ENCODE measurements around the gene TBX4.
"Not testable (repeated sequence)": the region's sequence is repeated elsewhere in the genome, so short reads cannot be mapped to it uniquely, and the experiment has no call there.

The TBX4 gene

DNA sequence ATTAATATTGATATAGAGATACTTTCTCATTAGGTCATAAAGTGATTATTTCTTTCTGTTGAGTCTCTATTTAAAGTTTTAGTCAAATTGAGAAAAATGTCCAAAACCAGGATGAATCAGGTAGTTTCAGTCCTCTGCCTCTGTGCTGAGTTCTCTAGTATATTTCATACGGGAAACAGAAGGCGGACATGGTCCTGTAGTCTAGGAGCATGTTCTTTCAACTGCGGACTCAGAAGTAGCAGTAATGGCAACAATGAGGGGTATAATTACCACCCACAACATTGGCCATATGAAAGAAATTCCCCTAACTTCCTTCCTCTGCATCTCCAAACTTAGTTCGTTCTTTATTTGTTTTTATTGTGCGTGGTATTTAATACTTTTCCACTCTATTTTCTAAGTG is 50.1 kb downstream of the TBX4 start:
- no peak for DNase-seq

DNA sequence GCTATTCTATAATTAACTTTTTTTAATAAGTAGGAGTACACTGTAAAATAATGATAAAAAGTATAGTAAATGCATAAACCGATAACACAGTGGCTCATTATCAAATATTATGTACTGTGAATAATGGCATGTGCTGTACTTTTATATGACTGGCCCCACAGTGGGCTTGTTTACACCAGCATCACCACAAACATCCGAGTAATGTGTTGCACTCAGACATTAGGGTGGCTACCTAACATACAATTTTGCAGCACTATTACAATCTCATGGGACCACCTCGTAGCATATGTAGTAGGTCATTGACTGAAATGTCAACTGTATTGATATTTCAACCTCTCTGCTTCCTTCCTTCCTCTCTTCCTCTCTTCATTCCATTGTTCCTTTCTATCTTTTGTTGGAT is 51.7 kb downstream of the TBX4 start:
- no peak for DNase-seq

DNA sequence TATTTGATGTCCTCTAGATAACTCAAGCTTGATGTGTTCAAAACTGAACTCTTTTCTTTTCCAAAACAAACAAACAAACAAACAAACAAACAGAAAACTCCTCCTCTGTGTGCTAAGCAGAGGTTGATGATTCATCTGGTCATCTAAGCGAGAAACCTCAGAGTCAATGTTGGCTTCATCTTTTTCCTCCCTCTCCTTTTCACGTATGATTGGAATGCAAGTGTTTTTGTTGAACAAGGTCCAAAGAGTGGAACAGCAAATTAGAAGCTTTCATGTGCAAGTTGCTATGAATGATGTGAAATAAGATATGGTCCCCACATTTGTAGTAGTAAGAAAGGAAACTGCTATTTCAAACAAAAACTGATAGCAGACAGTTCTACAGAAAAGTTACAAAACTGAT is 52.5 kb downstream of the TBX4 start:
- no peak for DNase-seq

DNA sequence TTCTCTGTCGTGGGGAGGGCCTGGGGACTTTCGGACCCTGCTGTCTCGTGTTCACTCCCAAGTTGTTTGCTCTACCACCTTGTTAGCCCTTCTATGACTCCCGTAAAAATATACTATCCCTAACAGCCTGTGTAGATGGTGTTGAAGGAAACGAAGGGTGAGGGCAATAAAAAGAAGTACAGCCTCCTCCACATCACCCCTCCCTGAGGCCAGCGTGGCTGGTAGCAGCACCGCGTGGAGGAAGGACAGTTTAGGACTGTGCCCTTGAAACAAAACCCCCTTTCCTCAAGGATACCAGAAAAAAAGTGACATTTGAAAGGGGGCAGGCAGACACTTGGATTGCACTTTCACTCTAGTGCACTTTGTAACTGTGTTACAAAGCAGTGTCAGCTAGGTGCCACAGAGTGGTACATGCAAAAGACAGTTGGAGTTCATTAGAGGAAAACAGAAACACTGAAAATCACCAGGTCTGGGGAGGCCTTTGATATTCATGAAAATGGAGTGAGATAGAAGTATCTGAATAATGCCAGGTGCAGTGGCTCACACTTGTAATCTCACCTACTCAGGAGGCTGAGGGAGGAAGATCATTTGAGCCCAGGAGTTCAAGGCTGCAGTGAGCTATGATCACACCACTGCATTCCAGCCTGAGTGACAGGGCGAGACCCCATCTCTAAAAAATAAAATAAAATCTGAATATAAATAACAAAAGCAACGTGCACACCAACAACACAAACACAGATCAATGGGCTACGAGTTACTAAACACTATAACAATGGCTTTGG is 53.8 kb downstream of the TBX4 start:
- no peak for DNase-seq

DNA sequence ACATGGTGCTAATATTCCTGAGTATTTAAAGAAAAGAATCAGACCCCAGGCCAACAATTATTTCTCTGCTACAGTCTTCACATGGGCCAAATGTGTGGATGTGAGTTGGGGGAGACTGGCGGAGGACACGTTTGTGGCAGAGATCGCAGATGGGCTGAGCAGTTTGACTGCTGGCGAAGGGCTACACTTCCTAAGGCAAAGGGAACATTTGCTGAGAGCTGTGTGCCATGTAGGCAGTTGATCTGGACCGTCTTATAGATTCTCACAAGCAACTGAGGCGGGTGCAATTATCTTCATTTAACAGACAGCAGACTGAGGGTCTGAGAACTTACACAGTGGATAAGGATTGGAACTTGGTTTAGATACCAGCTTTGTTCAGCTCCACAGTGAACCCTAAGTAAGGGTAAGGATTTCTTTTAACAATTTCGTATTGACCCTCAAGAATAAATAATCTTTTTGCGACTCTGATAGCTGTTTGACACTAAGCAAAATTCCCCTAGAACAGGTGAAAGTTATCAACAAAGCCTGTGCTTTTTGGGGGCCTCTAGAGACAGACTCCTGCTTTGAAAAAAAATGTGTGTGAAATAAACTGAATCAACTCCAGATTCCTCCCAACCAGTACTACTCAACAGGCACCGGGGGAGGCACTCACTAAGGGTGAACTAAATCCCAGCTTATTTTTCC is 55.3 kb downstream of the TBX4 start:
- DNase-seq, result no peak

DNA sequence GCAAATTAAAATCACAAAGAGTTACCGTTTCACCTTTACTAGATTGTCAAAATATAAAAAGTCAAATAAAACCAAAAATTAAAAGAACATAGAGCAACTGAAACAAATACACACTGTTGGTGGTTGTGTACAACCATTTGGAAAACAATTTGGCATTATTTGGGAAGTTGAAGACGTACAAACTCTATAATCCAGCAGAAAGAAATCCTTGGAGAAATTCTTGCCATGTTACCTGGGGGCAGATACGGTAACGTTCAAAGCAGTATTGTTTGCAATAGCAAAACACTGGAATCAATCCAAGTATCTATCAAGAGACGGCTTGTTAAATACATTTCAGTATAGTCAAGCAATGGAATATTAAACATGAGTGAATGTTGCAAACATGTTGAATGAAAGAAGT is 56.7 kb downstream of the TBX4 start:
- DNase-seq, result no peak

DNA sequence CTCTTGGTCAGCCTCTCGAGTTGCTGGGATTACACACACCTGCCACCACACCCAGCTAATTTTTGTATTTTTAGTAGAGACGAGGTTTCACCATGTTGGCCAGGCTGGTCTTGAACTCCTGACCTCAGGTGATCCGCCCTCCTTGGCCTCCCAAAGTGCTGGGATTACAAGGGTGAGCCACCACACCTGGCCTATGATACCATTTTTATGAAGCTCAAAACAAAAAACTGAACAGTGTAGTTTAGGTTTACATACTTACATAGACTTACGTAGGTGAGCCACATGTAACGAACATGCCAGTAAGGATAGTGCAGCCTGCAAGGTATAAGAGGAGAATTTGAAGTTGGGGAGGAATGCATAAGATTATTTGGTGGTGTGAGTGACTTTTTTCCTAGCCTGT is 57.2 kb downstream of the TBX4 start:
- DNase-seq, result not testable (repeated sequence)

DNA sequence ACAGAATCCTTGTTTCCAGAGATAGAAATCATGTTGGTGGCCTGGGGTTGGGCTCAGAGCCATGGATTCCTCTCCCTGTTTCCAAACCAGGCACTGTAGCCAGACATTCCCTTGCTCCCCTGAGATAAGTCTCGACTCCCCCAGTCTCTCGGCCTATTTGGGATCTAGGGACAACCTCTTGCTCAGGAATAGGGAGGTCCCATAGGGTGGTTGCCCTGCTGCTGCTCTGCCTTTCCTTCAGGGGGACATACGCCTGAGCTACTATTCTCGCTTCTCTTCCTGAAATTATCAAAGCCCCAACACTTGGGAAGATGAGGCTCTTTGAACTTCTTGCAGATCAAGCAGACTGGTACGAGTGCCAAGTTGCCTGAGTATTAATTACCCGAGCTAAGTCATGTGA is 58.0 kb downstream of the TBX4 start:
- DNase-seq, result no peak

DNA sequence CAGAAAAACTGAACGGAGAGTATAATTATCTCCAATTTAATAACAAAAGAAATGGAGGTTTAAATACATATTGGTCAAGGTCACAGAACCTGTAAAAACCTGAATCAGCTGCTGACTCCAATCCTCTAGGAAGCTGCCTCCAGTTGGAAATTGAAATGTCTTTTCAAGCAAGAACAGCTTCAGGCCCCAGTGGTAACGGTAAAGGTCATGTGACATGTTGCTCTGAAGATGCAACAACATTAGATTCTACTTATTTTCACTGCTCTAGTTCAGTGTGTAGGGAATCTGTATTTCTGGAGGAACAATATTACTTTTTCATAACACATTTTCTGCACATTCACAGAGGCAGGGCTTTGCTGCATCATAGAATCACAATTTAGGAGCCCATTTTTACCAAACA is 58.8 kb downstream of the TBX4 start:
- no peak for DNase-seq

DNA sequence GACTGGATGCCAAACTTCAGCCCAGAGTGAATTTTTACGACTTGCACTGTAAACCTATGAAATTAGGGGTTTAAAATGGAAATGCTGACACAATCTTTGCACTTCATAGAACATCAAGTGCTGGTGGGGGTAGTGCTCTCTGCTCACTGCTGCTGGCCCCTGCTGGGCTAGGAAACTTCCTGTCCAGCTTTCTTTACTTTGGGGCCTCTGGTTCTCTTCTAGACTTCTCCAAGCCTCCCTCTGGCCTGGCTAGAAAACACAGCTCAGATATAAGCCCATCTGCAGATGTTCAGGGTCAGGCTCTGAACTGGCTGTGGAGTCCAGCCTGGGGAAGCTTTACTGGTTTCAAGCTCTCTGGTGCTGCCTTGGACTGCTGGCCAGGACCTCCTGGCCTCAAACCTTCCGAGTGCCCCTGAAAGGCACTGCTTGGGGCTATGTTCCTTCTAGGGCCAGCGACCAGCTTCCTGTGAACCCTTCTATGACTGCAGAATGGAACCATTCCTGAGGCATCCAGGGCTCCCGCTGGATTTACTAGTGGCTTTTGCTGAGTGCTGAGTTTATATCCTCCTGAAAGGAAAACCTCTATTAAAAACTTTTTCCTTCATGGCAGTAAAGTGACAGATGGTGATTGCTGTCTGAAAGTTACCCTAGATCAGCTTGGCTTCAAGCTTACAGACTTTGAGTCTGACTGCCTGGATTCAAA is 59.4 kb downstream of the TBX4 start:
- no peak for DNase-seq

DNA sequence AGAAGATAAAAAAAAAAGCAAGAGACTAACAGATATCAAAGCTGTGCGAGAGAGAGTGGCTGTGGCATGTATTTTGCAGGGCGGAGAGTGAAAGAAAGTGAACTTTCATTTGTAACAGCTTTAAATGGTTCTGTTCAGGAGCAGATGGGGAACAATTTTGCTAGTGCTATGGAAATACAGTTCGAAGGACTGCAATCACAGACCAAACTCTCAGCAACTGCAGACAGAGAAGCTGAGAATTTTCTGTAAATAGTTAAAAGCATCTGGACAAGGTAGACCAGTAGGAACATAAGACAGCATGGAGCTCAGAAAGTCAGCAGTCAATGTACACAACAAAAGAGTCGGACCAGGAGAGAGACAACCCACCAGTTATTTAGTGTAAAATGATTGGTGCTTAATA is 62.3 kb downstream of the TBX4 start:
- no peak for DNase-seq

DNA sequence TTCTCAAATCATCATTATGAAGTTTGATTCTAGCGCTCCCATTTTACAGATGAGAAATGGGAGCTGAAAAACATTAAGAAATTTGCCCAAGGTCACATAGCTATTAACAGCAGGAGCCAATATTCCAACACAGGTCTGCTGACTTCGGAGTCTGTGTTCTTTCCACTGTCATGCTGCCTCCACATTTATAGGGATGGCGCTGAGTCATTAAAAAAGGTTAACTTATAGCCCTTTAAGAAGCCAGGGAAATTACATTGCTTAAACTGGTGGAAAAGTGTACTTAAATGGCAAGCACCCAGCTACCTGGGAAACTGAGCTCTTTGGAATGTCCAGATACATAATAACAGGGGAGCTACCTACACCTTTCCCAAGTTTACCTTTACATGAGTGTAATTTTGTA is 65.0 kb downstream of the TBX4 start:
- DNase-seq, result no peak

DNA sequence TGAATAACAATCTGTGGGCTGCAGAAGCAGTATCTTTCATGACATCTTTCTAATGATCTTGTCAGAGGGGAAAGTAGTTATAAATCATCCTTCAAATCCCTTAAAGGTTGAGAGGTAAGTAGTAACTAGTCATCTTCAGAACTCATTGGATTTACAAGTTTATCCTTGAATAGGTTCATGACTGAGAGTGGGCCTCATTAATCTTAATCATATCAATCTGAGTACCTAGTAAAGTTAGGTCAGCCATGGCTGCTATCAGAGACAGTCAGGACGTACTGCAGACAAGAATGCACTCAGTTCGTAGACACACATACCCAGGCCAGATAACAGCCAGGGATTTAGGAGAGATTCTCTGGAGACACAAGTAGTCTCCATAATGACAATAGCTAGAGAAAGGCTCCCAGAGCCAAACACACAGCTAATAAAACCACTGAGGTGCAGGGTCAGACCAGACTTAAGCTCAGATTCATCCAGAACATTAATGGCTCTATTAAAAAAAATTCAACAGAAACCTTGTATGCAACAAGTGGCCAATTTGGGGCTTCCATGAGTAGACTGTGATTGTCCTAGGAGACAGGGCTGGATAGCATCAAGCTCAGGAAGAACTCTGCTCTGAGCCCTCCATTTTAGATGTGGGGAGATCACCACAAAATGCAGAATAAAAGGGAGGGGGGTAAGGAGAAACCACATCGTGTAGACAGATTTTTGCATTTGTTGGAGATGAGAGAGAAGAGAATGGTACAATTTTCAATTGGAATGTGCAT is 65.8 kb downstream of the TBX4 start:
- no peak for DNase-seq

DNA sequence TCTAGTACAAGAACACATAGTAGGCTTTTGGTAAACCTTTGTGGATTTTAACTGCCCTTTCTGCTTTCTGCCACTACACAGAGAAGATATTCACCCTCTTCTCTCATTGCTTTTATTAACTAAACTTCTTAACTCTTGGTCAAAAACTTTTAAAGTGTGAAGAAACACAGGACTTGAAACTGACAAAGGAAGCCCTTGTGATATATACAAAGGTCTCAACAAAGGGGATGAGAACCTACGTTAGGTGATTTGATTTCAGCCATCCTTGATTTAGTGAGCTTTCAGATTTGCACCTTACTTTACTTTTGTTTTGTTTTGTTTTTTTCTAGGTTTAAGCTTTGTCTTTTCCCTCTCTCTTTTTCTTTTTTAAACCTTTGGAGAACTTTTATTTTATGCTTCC is 66.9 kb downstream of the TBX4 start:
- DNase-seq, result no peak

DNA sequence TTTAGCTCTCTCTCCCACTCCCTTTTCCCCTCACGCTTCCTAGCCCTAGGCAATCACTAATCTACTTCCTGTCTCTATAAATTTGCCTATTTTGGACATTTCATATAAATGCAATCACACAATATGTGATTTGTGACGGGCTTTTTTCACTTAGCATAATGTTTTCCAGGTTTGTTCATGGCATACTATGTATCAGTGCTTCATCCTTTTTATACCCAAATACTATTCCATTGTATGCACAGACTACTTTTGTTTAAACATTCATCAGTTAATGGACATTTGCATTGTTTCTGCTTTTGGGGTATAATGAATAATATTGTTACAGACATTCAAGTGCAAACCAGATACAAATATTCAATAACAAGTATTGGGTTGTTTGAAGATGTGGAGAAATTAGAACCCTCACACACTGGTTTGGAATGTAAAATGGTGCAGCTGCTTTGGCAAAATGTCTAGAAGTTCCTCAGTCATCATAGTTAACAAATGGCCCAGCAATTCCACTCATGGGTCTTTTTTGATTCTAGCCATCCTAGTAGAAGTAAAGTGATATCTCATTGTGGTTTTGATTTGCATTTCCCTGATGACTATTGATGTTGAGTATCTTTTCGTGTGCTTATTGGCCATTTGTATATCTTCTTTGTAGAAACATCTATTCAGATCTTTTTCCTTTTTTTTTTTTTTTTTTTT is 67.7 kb downstream of the TBX4 start:
- DNase-seq, result no peak

DNA sequence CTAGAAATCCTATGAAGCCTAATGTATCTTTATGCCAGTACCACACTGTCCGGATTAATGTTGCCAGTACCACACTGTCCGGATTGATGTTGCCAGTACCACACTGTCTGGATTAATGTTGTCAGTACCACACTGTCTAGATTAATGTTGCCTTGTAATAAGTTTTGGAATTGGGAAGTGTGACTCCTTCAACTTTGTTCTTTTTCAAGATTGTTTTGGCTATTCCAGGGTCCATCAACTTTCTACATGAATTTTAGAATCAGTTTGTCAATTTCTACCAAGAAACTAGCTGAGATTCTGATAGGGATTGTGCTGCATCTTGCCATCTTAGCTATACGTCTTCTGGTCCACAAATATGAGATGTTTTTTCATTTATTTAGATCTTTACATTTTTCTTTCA is 68.7 kb downstream of the TBX4 start:
- DNase-seq, result no peak

DNA sequence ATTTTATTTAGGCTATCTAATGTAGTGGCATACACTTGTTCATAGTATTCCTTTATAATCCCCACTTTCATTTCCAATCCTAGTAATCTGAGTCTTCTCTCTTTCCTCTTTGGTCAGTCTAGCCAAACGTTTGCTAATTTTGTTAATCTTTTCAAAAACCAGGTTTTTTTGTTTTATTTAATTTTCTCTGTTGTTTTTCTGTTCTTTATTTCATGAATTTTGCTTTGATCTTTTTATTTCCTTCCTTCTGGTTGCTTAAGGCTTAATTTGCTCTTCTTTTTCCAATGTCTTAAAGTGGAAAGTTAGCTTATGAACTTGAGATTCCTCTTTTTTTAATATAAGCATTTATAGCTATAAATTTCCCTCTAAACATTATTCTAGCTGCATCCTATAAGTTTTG is 69.9 kb downstream of the TBX4 start:
- DNase-seq, result no peak

DNA sequence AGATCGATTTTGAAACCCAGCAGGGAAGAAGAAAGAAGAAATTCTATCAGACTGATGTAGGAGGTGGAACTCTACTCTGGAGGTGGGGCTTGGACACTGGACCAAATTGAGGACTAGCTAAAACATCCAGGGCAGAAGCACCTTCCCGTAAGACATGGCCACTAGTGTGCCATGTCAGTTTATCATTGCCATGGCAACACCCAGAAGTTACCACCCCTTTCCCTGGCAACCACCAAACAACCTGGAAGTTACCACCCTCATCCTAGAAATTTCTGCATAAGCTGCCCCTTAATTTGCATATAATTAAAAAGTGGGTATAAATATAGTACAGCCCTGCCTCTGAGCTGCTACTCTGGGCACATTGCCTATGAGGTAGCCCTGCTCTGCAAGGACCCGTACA is 72.1 kb downstream of the TBX4 start:
- DNase-seq, result no peak

DNA sequence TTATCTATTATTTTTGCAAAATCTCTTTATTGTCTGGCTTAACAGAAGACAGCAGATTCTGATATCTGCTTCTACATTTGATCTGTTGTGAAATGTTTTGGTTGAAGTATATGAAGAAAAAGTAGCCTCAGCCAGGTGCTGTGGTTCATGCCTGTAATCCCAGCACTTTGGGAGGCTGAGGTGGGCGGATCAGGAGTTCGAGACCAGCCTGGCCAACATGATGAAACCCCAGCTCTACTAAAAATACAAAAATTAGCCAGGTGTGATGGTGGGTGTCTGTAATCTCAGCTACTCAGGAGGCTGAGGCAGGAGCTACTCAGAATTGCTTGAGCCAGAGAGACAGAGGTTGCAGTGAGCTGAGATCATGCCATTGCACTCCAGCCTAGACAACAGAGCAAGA is 75.2 kb downstream of the TBX4 start:
- not testable (repeated sequence) for DNase-seq

DNA sequence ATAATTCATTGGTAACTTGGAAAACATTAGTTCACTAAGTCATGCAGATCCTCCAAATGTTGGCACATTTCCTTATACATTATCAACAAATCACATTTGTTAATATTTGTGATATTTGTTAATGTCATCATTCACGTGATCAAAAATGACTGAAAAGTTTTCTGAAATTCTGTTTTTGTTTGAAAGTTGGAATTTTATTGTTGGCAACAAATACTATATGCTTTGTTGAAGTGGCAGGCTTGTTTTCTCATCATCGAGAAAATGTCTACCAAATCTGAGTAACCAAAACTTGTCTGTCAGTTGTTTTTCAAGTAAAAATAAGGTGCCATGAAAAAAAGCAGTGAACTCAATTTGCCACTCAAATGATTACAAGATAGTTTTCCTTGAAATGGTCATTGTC is 75.9 kb downstream of the TBX4 start:
- no peak for DNase-seq

DNA sequence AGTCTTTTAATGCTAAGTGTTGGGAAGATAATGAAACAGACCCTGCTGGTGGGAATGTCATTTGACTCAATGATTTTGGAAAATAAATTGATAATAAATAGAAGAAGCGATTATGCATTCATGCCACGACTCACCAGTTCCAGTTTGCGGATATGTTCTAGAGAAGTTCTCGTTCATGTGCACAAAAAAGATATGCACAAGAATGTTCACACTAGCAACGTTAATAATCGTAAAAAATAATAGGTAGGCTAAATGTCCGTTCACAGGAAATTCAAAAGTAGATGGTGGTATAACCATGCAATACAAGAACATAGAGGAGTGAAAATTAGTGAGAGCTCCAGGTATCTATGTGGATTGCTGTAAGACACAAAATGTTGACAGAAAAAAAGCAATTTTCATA is 79.0 kb downstream of the TBX4 start:
- DNase-seq, result no peak

DNA sequence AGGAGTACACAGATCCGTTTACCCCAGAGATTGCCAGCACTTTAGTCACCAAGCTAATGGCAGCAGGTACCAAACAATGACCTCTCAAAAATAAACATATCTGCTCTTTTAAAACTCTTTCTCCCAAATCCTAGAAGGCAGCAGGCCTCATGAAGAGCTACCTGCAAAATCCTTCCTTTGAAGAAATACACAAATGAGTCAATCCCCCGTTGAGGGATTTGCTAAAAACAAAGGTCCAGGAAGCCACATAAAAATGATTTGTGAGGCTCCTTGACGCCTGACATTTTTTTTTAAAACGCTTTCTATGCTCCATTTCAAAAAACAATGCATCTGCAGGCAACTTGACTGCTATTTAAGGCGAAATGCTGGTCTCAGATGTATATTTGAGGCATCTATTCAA is 80.6 kb downstream of the TBX4 start:
- DNase-seq, result no peak

DNA sequence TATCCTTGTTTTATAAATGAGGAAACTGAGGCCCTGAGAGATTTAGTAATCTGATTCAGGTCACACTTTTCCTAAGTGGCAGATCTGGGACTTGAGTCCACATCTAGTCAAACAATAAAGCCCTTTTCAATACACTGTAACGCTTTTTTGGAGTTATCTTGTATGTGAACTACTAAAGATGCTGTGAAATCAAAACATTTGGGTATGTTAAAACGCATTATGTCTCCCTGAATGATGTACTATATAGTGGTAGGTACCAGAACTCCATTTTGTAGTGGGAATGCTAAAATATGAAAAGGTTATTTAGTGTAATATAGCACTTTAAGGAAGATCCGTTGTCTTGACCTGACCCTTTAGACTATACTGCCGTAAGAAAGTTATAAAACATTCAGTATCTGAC is 81.6 kb downstream of the TBX4 start:
- no peak for DNase-seq

Data from SHP77 treated with DMSO at 0.1 percent for 48 hours (cell line).